AG04450 (cell line): ENCODE results near the gene OTULINL. TPM values are rescaled to one million over a fixed set of nuclear protein-coding genes. Genes with fewer than 3 reads are reported as not detected.

Source experiments
- CTCF ChIA-PET: fragments of 300-600, 350-600 bp; formaldehyde crosslinking; extraction: SDS; loops from one replicate; lab custom pipeline; 2022; ENCODE audit warnings: antibody characterized with exemption, inconsistent platforms; lab: Charles Lee
- POLR2A ChIA-PET: fragments of 350-600 bp; formaldehyde crosslinking; extraction: SDS; loops from one replicate; lab custom pipeline; 2021; ENCODE audit warnings: antibody characterized with exemption, inconsistent platforms; lab: Yijun Ruan, JAX
- DNase-seq: peaks from one replicate; pipeline ENCODE4 v3.0.0-alpha.2; 2011; ENCODE audit warnings: low read depth, low spot score
- H3K27ac ChIP-seq: one replicate; pipeline ENCODE4 v1.5.1; 2012; ENCODE audit warnings: low read depth, low read length, control low read depth
- H3K27me3 ChIP-seq: one replicate; pipeline ENCODE4 v1.6.0; 2012; ENCODE audit warnings: low read length; ENCODE audit not compliant: control insufficient read depth, insufficient read depth
- H3K4me3 ChIP-seq: 2 replicates; pipeline ENCODE4 v1.5.1; 2011; ENCODE audit warnings: mild to moderate bottlenecking, low read depth, low read length, control low read depth
- H3K9me3 ChIP-seq: 2 replicates; pipeline ENCODE4 v1.5.1; 2012; ENCODE audit warnings: low read length; ENCODE audit not compliant: control insufficient read depth, insufficient read depth
- CTCF ChIP-seq: IDR thresholded peaks from 2 replicates; pipeline ENCODE4 v1.5.1; 2011; ENCODE audit warnings: low read depth, low read length, control low read depth, inconsistent platforms
- polyA plus RNA-seq: library from polyadenylated mRNA; depleted of rRNA; stranded (reverse); fragments of >200 nt; gene quantifications from 2 replicates; pipeline ENCODE4 v1.2.3, GENCODE V29; 2011

Gene OTULINL
- polyA plus RNA-seq, 1 experiment: 0.21 TPM

GRCh38 chr5:14588145-14588544 is 6.6 kb downstream of the OTULINL start:
- POLR2A ChIA-PET: no interaction called here

GRCh38 chr5:14588758-14589543 is 7.4 kb downstream of the OTULINL start:
- Histone ChIP-seq H3K4me3 (no peak overlapping the region), H3K9me3 (no peaks in the 10 kb centered on the region; the same call in 1 of the 2 replicates), H3K27me3 (peaks cover 34% of the 10 kb centered on the region), H3K27ac (no peak overlapping the region)
- ChIA-PET POLR2A (no interaction called here), CTCF (no interaction called here)
- TF ChIP-seq CTCF: no peak
- DNase-seq: no peak

More at GRCh38 chr5:14588145-14588544, 6.6 kb downstream of the OTULINL start:
- H3K4me3 ChIP-seq: no peak overlapping the region
- TF ChIP-seq CTCF: no peak
- CTCF ChIA-PET: no interaction called here
- no peaks in the 10 kb centered on the region; the same call in 1 of the 2 replicates for H3K9me3 ChIP-seq
- H3K27me3 ChIP-seq: peaks cover 42% of the 10 kb centered on the region
- DNase-seq: no peak
- no peak overlapping the region for H3K27ac ChIP-seq

- H3K27ac ChIP-seq: no peak overlapping the region
- ChIA-PET CTCF (interaction anchor here (0.6 kb wide), 1 partner anchor 68 kb away, joined by 3 read pairs; no protein-coding TSS in a partner anchor), POLR2A (no interaction called here)
- peaks cover 19% of the 10 kb centered on the region for H3K27me3 ChIP-seq
- DNase-seq: no peak
- no peak overlapping the region for H3K4me3 ChIP-seq
- no peaks in the 10 kb centered on the region; the same call in 1 of the 2 replicates for H3K9me3 ChIP-seq
- no peak for TF ChIP-seq CTCF
Observed at GRCh38 chr5:14590949-14591348, 9.4 kb downstream of the OTULINL start.

- ChIA-PET CTCF (no interaction called here), POLR2A (no interaction called here)
- TF ChIP-seq CTCF: no peak
- H3K27ac ChIP-seq: no peak overlapping the region
- H3K9me3 ChIP-seq: no peaks in the 10 kb centered on the region; the same call in 1 of the 2 replicates
- H3K4me3 ChIP-seq: no peak overlapping the region
- no peak for DNase-seq
- H3K27me3 ChIP-seq: peaks cover 17% of the 10 kb centered on the region
Observed at GRCh38 chr5:14591548-14591947, 10.0 kb downstream of the OTULINL start.

GRCh38 chr5:14593326-14594021 is 11.9 kb downstream of the OTULINL start:
- POLR2A ChIA-PET: no interaction called here
- CTCF ChIA-PET: no interaction called here
- no peak for DNase-seq
- Histone ChIP-seq H3K4me3 (no peak overlapping the region), H3K27me3 (peaks cover 19% of the 10 kb centered on the region), H3K9me3 (no peaks in the 10 kb centered on the region; the same call in 1 of the 2 replicates), H3K27ac (no peak overlapping the region)
- TF ChIP-seq CTCF: no peak
